ENCODE data around the gene OLAH. TPM values are rescaled to one million over a fixed set of nuclear protein-coding genes. Genes with fewer than 3 reads are reported as not detected.
A peak's percentile ranks its signal among the peaks of the same experiment; 100 is the strongest.

The OLAH gene
- polyA plus RNA-seq, 3 donors = 0.09 TPM; not detected in 2

DNA sequence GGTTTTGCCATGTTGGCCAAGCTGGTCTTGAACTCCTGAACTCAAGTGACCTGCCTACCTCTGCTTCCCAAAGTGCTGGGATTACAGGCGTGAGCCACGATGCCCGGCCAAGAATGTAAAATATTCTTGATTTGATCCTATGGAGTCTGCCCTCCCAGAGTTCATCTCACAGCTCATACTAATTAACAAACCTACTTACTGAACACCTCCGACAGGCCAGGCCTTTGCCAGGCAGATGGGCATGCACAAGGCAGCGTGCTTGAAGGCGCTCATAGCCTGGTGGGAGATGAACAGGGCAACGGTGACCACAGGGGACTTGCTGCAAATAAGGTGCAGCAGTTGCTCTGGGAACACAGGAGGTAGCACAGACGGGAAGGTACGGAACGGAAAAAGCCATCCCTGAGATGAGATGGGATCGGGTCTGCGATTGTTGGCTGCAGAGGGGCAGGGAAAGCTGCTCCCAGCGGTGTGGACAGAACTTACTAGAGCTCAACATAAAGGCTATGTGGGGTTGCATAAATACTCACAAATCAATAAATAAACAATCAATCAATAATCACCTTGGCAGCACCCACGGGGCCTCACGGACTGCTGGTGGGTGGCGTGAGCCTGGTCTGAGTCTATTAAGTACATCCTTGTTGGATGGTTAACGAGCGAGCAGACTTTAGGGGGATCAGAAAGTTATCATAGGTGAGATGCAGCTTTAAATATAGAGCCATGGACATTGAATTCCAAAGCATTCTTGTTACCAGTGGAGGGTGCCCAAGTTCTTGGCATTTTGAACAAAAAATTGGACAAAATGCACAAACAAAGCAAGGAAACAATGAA lies 40.1 kb downstream of the OLAH start:
- H3K9me3 Mint-ChIP-seq = peaks cover 0 to 2% (median 0%) of the 10 kb centered on the region in 7 donors
- Histone ChIP-seq H3K9ac (ENCODE audit: insufficient read depth, low read length, poor library complexity, severe bottlenecking) (no peak overlapping the region), H3K36me3 (replicated peaks in 1 of 2; ENCODE audit: control insufficient read depth in 1 of 2, insufficient read depth in 2 of 2, low read length in 2 of 2) (no peaks in the 10 kb centered on the region), H3K4me3 (replicated peaks in 1 of 3; ENCODE audit: low read depth in 2 of 3, low read length in 3 of 3) (no peak overlapping the region), H3K4me2 (replicated peaks; ENCODE audit: extremely low read depth, low read length, poor library complexity, severe bottlenecking) (no peak overlapping the region), H3K27ac (ENCODE audit: low read depth in 1 of 2, low read length in 2 of 2) (no peak overlapping the region), H4K20me1 (ENCODE audit: insufficient read depth, low read length) (no peaks in the 10 kb centered on the region), H3K4me1 (ENCODE audit: control insufficient read depth in 1 of 2, insufficient read depth in 2 of 2, low read length in 2 of 2) (peaks cover 8 to 9% of the 10 kb centered on the region in 2 donors), H3K79me2 (ENCODE audit: insufficient read depth, low read length) (no peaks in the 10 kb centered on the region), H2AFZ (ENCODE audit: insufficient read depth, low read depth, low read length, poor library complexity, severe bottlenecking) (peak overlapping the region; percentile 35), H3K9me3 (replicated peaks in 1 of 2; ENCODE audit: control insufficient read depth in 1 of 2, insufficient read depth in 1 of 2, low read length in 2 of 2) (no peaks in the 10 kb centered on the region), H3K27me3 (ENCODE audit: control insufficient read depth in 2 of 2, insufficient read depth in 2 of 2, low read length in 2 of 2) (peaks cover 2 to 13% of the 10 kb centered on the region in 2 donors)
- peaks cover 6 to 21% (median 12%) of the 10 kb centered on the region in 3 donors for H3K27me3 Mint-ChIP-seq (ENCODE audit: low read depth in 3 of 3)
- H3K4me3 Mint-ChIP-seq = peak overlapping the region in 1 of 2 donors; percentile 32
- peak overlapping the region in 1 of 7 donors; percentile 73 for H3K27ac Mint-ChIP-seq
- H3K36me3 Mint-ChIP-seq = no peaks in the 10 kb centered on the region
- WGBS (ENCODE audit: insufficient coverage) = 95% methylated on average over 13 of the region's 18 CpGs
- H3K4me1 Mint-ChIP-seq = peaks cover 4% of the 10 kb centered on the region
- intact Hi-C loops (cut with micrococcal nuclease) = no loop called here
- TF ChIP-seq, protein P1, sequence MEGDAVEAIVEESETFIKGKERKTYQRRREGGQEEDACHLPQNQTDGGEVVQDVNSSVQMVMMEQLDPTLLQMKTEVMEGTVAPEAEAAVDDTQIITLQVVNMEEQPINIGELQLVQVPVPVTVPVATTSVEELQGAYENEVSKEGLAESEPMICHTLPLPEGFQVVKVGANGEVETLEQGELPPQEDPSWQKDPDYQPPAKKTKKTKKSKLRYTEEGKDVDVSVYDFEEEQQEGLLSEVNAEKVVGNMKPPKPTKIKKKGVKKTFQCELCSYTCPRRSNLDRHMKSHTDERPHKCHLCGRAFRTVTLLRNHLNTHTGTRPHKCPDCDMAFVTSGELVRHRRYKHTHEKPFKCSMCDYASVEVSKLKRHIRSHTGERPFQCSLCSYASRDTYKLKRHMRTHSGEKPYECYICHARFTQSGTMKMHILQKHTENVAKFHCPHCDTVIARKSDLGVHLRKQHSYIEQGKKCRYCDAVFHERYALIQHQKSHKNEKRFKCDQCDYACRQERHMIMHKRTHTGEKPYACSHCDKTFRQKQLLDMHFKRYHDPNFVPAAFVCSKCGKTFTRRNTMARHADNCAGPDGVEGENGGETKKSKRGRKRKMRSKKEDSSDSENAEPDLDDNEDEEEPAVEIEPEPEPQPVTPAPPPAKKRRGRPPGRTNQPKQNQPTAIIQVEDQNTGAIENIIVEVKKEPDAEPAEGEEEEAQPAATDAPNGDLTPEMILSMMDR (IDR thresholded peaks at IDR 0.05) = no peak
- DNase-seq = no peak

DNA sequence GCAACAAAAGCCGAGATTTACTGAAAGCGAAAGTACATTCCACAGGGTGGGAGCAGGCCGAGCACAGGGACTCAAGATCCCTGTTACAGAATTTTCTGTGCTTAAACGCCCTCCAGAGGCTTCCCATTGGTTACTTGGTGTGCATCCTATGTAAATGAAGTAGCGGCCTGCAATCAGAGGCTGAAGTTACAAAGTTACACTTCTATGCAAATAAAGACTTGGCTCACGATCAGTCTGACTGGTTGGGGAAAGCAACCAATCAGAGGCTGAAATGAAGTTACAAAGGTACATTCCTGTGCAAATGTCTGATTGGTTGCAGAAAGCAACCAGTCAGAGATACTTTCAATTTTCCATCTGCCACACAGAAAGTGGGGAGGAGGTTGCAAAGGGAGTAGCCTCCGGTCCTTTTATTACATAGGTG lies 40.8 kb downstream of the OLAH start:
- peaks cover 4% of the 10 kb centered on the region for H3K4me1 Mint-ChIP-seq
- H3K36me3 ChIP-seq (replicated peaks in 1 of 2; ENCODE audit: control insufficient read depth in 1 of 2, insufficient read depth in 2 of 2, low read length in 2 of 2) = no peaks in the 10 kb centered on the region
- no peaks in the 10 kb centered on the region for H3K9me3 Mint-ChIP-seq
- H3K9ac ChIP-seq (ENCODE audit: insufficient read depth, low read length, poor library complexity, severe bottlenecking) = no peak overlapping the region
- TF ChIP-seq, protein P1 (IDR thresholded peaks at IDR 0.05) = no peak
- H3K27ac ChIP-seq (ENCODE audit: low read depth in 1 of 2, low read length in 2 of 2) = no peak overlapping the region
- intact Hi-C loops (cut with micrococcal nuclease) = no loop called here
- no peaks in the 10 kb centered on the region for H3K9me3 ChIP-seq (replicated peaks in 1 of 2; ENCODE audit: control insufficient read depth in 1 of 2, insufficient read depth in 1 of 2, low read length in 2 of 2)
- peaks cover 5 to 21% (median 12%) of the 10 kb centered on the region in 3 donors for H3K27me3 Mint-ChIP-seq (ENCODE audit: low read depth in 3 of 3)
- peak in 1 of 3 donors; percentile 26 for DNase-seq
- peaks cover 2 to 13% of the 10 kb centered on the region in 2 donors for H3K27me3 ChIP-seq (ENCODE audit: control insufficient read depth in 2 of 2, insufficient read depth in 2 of 2, low read length in 2 of 2)
- no peaks in the 10 kb centered on the region for H3K79me2 ChIP-seq (ENCODE audit: insufficient read depth, low read length)
- no peak overlapping the region for H3K4me3 ChIP-seq (replicated peaks in 1 of 3; ENCODE audit: low read depth in 2 of 3, low read length in 3 of 3)
- peak overlapping the region; percentile 35 for H2AFZ ChIP-seq (ENCODE audit: insufficient read depth, low read depth, low read length, poor library complexity, severe bottlenecking)
- H3K27ac Mint-ChIP-seq = no peak overlapping the region
- WGBS (ENCODE audit: insufficient coverage) = 83% methylated on average over 3 of the region's 7 CpGs
- peak overlapping the region; percentile 24 to 32 for H3K4me3 Mint-ChIP-seq
- H3K4me2 ChIP-seq (replicated peaks; ENCODE audit: extremely low read depth, low read length, poor library complexity, severe bottlenecking) = no peak overlapping the region
- H4K20me1 ChIP-seq (ENCODE audit: insufficient read depth, low read length) = no peaks in the 10 kb centered on the region
- H3K36me3 Mint-ChIP-seq = no peaks in the 10 kb centered on the region
- H3K4me1 ChIP-seq (ENCODE audit: control insufficient read depth in 1 of 2, insufficient read depth in 2 of 2, low read length in 2 of 2) = peaks cover 10% of the 10 kb centered on the region in 2 donors

Data from CD14-positive monocyte (primary cell).